HS-27A (cell line): ENCODE results near the gene PFAS.
A peak's percentile ranks its signal among the peaks of the same experiment; 100 is the strongest.
"Not testable (repeated sequence)": the region's sequence is repeated elsewhere in the genome, so short reads cannot be mapped to it uniquely, and the experiment has no call there.

ENCODE experiments used
- DNase-seq: peaks from one replicate; pipeline ENCODE4 v3.0.0-alpha.2; 2012; ENCODE audit warnings: low read depth, missing footprints

The PFAS gene

DNA sequence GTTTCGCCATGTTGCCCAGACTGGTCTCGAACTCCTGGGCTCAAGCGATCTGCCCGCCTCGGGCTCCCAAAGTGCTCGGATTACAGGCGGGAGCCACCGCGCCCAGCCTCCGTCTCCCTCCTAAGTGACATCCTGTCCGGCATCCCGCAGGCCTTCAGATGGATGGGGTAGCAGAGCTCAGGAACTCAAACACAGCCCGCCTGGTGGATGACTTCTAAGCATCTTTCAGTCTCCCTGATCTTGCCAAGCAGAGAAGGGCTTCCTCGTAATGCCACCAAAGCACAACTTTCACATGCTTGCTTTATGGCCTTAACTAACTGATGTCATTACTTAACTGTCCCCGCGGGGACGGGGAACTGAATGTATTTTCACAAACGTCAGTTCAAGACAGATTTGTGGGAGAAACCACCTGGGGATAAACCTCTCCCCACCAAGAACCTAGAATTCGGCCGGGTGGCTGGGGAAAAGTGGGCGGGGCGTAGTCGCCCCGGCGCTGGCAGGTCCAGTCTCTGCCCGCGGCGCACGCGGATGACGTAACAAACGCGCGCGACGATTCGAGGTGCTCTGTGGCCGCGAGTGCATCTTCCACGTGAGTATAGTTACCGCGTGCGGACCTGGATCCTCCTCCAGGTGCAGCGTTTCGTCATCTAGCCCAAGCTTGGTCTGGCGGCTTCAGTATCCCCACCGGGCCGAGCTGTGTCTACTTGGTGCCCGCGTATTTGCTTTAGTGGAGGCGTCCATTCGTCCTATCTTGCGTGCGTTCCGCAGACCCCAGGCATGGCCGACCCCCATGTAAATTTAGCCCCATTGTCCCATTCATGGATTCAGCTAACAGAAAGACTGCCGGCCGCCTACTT, at the start of gene PFAS:
Gene PFAS, plus strand, starts transcription at position 539 of the 857 bp plus-strand sequence. CDS start 4,649 bp downstream, outside the sequence.
- peak; percentile 84 for DNase-seq

DNA sequence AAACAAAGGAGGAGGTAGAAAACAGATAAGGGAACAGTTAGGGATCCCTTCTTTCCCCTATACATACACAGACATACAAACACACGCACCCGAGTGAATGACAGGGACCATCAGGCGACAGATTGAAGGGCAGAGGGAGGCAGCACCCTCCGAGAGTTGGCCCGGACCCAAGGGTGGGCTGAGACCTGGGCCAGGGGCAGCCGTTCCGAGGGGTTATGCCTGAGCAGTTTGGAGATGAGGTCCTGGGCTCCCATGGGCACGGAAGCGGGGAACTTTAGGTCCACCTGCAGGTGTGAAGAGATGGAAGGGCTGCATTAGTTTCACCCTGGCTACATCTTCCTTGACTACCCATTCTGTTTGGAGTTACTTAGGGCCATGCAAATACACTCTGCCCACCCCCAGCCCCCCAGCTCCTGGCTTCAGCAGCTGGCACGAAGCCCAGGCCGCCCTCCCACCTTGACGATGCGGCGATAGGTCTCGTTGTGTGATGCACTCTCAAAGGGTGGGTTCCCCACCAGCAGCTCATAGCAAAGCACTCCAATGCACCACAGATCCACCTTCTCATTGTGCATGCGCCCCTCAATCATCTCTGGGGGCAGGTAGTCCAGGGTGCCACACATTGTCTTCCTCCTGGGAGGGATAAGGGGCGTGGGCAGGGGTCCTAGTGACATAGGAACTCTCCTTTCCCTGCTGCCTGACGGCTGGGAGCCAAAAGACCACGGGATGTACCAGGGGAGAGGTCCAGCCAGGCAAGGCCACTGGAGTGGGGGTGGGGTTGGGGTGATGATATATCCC, 44.1 kb upstream of the PFAS start:
- DNase-seq, result no peak

- DNase-seq, result no peak
Observed at GRCh38 chr17:8206536-8206935, 42.6 kb upstream of the PFAS start.

- peak; percentile 97 for DNase-seq
Observed at GRCh38 chr17:8209907-8210760, 39.0 kb upstream of the PFAS start, which contains the start of gene AURKB. TSS of gene AURKB (minus strand) at chr17:8210575. CDS start at chr17:8210224, 351 bp downstream.

GRCh38 chr17:8210761-8211458, 38.2 kb upstream of the PFAS start:
- no peak for DNase-seq

- no peak for DNase-seq
Observed at GRCh38 chr17:8212312-8213180, 36.5 kb upstream of the PFAS start.

GRCh38 chr17:8214000-8214399, 35.1 kb upstream of the PFAS start:
- not testable (repeated sequence) for DNase-seq

DNA sequence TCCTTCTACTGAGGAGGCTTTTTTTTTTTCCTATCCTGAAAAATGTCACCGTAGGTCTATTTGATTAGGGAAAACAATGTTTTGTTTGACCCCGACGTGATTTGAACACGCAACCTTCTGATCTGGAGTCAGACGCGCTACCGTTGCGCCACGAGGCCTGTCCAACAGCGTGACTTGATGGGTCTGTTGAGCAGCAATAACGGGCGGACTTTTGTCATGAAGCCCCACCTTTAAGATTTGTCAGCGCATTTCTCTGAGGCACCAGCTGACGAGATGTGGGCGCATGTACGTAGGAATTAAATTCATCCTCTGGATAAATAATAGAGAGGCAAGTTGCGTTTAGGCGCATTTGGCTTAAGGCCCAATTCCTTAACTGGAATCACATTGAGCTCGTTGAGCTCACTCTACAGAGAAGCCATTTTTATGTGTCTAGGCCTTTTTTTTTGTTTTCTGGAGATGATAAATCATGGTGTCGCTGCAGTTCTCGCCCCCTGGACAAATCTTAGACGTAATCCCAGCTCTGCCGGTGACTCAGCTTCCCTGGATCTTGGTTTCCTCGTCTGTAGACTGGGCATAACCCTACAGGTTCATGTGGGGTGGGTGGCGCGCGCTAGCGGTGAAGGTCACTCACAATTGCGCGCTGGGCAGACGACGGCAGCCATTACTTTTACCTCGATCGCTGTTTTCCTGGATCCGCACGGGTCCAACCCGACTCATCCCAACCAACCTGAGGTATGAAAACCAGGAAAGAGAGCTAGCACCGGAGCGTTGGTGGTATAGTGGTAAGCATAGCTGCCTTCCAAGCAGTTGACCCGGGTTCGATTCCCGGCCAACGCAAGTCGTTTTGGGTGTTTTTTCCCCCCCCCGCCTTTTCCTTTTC, 28.1 kb upstream of the PFAS start:
- peak; percentile 97 for DNase-seq

DNA sequence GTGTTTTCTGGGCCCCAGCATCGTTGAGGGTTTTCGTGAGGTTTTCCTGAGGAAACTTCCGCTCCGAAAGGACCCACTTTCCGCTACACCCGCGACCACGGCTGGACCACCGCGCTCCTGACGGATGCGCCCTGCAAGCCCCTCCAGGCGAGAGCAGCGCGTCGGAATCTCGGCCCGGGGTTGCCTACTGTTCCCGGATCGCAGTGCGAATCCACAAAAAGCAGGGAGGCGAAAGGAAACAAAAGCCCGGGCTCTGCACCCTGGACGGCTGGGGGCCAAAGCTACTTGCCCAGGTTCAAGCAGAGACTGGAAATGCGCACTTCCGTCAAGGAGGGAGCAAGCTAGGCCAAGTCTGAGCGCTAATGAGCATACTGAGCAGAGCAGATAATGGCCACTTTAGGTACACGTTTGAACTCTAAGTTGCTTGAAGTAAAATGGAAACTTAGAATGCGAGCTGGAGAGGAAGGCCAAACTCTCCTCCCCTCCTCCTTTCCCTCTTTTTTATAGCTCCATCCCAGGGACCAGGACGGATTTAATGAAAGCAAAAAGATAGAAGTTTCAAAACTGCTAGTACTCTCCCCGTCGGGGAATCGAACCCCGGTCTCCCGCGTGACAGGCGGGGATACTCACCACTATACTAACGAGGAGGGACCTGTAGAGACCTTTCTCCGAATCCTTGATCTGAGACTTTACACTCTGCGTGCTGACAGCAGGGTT, 27.3 kb upstream of the PFAS start:
- DNase-seq, result peak; percentile 97

DNA sequence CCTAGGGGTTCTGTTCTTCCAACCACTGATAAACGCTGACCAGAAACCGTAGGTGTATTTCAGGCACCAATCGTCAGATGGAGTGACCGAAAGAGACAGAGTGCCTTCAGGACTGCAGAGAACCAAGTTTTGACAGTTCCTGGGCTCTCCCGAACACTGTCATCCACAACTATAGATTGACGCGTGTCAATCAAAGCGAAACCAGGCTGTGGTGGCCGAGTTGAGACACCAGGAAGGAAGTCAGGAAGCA, 26.8 kb upstream of the PFAS start:
- DNase-seq, result no peak

- peak; percentile 98 for DNase-seq
Observed at GRCh38 chr17:8222630-8223355, 26.3 kb upstream of the PFAS start.

DNA sequence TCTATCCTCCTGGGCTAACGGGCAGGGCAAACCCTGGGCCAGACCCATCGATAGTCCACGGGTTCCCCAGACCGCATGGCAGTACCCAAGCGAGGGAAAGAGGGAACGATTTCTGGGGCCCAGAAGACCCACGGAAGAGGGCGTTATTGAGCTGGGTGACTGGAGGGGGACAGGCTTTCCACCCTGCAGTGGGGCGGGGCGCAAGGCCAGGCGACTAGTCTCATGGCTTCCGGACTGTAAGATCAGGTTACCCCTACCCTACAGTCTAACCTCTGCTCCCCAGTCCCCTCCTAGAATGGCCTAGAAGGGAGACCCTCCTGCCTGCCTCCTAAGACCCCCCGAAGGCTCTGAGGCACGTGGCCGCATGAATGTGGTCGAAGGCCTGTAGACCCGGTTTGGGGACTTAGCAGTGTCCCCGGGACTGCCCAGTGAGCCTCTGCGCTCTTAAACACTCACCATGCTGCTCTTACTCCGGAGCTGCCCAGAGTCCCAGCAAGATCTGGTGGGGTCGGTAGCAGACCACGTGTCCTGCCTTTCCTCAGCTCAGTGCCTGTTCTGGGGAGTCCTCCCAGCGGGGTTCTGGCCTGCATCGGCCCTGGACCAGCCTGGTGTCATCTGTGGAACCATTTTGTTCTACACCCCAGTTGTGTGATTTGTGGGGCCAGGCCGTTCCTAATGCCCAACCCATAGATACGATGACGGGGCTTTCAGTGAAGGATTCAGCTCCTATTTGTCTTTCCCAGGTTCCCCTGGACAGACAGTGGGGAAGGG, 25.5 kb upstream of the PFAS start:
- DNase-seq, result no peak

DNA sequence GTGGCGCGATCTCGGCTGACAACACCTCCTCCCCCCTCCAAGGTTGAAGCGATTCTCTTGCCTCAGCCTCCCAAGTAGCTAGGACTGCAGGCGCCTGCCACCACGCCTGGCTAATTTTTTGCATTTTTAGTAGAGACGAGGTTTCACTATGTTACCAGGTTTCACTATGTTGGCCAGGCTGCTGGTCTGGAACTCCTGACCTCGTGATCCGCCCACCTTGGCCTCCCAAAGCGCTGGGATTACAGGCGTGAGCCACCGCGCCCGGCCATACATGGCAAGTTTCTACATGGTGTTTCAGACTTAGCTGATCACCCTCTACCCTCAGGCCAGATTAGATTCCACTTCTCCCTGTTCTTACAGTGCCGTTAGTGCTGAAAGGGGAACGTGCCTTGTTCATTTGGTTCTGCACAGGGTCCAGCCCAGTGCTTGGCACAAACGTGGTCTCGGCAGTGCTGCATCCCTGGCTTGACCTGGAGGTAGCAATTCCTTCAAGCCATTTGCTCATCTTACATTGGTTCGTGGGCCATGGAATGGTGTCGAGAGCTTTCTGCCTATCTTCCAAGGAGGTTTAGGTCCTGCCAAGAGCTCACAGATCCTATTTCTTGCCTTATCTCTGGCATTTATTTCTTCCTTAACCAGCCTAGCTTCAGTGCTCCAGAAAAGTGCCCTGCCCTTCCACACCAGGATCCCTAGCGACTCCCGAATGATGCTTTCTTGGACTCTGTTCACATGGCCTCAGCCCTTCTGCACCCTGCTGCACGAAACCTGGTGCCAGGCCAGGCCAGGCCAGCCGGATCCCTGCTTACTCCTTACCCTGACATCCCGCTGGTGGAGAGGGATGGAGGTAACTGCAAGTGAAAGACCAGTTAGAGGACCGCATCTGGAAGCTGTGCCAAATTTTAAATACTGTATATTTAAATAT, 23.9 kb upstream of the PFAS start:
- no peak for DNase-seq

DNA sequence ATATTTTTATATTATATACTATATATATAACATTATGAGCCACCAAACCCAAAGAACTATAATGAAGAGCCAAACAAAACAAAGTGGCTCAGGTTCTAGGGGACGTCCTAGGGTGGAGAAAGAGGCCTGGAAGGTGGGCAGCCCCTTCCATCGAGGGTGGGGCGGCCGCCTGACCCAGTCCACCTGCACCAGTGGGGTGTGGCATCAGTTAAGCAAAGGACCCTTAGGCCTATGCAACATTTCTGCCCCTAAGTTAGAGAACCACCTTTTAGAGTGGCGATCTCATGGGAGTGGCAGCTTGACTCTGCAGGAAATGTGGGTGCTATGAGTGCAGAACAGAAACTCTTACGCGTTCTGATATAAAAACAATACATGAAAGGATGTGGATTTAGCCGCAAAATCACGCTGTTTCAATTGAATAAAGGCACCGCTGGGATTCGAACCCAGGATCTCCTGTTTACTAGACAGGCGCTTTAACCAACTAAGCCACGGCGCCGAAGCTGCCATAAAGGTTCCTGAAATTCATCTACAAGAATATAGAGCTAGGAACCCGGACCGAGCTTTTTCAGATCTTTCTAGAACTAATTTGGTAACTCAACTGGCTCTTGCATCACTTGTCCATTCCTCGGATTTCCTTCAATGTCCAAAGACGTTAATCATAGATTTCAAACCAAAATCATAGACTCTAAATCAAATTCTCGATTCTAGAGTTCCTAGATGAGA, 23.1 kb upstream of the PFAS start:
- DNase-seq, result no peak

DNA sequence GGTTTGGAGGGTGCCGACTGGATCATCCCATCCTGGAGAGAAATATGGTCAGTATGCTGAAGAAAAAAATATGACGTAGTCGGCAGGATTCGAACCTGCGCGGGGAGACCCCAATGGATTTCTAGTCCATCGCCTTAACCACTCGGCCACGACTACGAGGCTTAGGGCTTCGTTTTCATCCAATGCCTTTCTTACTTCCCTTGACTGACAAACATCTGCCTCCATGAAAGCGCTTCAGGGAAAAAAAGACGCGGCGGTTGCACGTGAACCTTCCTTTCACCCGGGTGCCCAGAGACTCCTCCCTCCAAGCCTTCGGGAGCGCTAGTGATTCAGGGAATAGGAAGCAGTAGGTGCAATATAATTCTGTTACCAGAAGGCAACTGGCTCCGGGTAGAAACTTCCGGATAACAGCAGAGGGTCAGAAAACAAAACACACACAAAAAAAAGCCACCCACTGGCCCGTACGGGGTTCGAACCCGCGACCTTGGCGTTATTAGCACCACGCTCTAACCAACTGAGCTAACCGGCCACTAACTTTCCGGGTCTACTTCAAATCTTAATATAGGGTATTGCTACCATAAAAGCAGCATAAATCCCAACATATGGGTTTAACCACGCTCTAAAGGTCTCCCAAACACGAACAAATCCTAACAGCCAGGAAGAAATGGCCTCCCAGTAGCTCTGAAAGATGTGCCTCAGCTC, 22.4 kb upstream of the PFAS start:
- DNase-seq, result peak; percentile 93
